ENCODE results near the gene RNASE2. TPM values are rescaled to one million over a fixed set of nuclear protein-coding genes. Genes with fewer than 3 reads are reported as not detected.

The RNASE2 gene
- total RNA-seq, 2 donors from 2014 or later = 1.1 TPM; not detected in 1

GRCh38 chr14:20970647-20970982 lies 15.3 kb downstream of the RNASE2 start:
- peak overlapping the region; percentile 21 to 47 for H3K9ac ChIP-seq (ENCODE audit: low read depth in 2 of 2, low read length in 2 of 2)
- intact Hi-C loops (cut with DNase I) = loop anchor here (2.0 to 10.0 kb wide), 2 partner anchors 112 to 276 kb away; no protein-coding TSS in a partner anchor
- no peaks in the 10 kb centered on the region for H3K27me3 ChIP-seq
- DNase-seq = no peak
- TF ChIP-seq CTCF (IDR thresholded peaks at IDR 0.05) = no peak
- H3K4me3 ChIP-seq = peak overlapping the region; percentile 50
- H3K4me1 ChIP-seq = peaks cover 3% of the 10 kb centered on the region
- no peaks in the 10 kb centered on the region for H3K36me3 ChIP-seq
- H3K9me3 ChIP-seq = no peaks in the 10 kb centered on the region
- no peak overlapping the region for H3K27ac ChIP-seq

GRCh38 chr14:20970983-20971704 lies 15.9 kb downstream of the RNASE2 start:
- H3K27me3 ChIP-seq = no peaks in the 10 kb centered on the region
- H3K36me3 ChIP-seq = no peaks in the 10 kb centered on the region
- H3K9me3 ChIP-seq = no peaks in the 10 kb centered on the region
- peaks cover 3% of the 10 kb centered on the region for H3K4me1 ChIP-seq
- intact Hi-C loops (cut with DNase I) = loop anchor here (2.0 to 10.0 kb wide), 2 partner anchors 112 to 276 kb away; no protein-coding TSS in a partner anchor
- TF ChIP-seq CTCF (IDR thresholded peaks at IDR 0.05) = peak; percentile 74
- DNase-seq = peak; percentile 82
- peak overlapping the region; percentile 34 for H3K27ac ChIP-seq
- peak overlapping the region; percentile 47 to 64 for H3K9ac ChIP-seq (ENCODE audit: low read depth in 2 of 2, low read length in 2 of 2)
- H3K4me3 ChIP-seq = peak overlapping the region; percentile 50

GRCh38 chr14:20971705-20972021 lies 16.4 kb downstream of the RNASE2 start:
- H3K9ac ChIP-seq (ENCODE audit: low read depth in 2 of 2, low read length in 2 of 2) = no peak overlapping the region
- no peak for DNase-seq

GRCh38 chr14:20973501-20973900 lies 18.2 kb downstream of the RNASE2 start:
- DNase-seq = no peak
- Histone ChIP-seq H3K36me3 (no peaks in the 10 kb centered on the region), H3K4me3 (no peak overlapping the region), H3K27me3 (no peaks in the 10 kb centered on the region), H3K4me1 (peaks cover 3% of the 10 kb centered on the region), H3K9ac (ENCODE audit: low read depth in 2 of 2, low read length in 2 of 2) (no peak overlapping the region), H3K9me3 (no peaks in the 10 kb centered on the region), H3K27ac (no peak overlapping the region)
- TF ChIP-seq CTCF (IDR thresholded peaks at IDR 0.05) = no peak
- intact Hi-C loops (cut with DNase I) = loop anchor here (10.0 kb wide), 1 partner anchor 279 kb away; no protein-coding TSS in a partner anchor

More at GRCh38 chr14:20971705-20972021, 16.4 kb downstream of the RNASE2 start:
- no peak for TF ChIP-seq CTCF (IDR thresholded peaks at IDR 0.05)
- peak overlapping the region; percentile 50 for H3K4me3 ChIP-seq
- H3K9me3 ChIP-seq = no peaks in the 10 kb centered on the region
- no peak overlapping the region for H3K27ac ChIP-seq
- no peaks in the 10 kb centered on the region for H3K27me3 ChIP-seq
- intact Hi-C loops (cut with DNase I) = loop anchor here (2.0 to 10.0 kb wide), 2 partner anchors 113 to 277 kb away; no protein-coding TSS in a partner anchor
- no peaks in the 10 kb centered on the region for H3K36me3 ChIP-seq
- peaks cover 3% of the 10 kb centered on the region for H3K4me1 ChIP-seq

- Histone ChIP-seq H3K27me3 (no peaks in the 10 kb centered on the region), H3K4me3 (no peak overlapping the region), H3K9me3 (no peaks in the 10 kb centered on the region), H3K36me3 (no peaks in the 10 kb centered on the region), H3K9ac (ENCODE audit: low read depth in 2 of 2, low read length in 2 of 2) (no peak overlapping the region), H3K4me1 (no peaks in the 10 kb centered on the region), H3K27ac (no peak overlapping the region)
- intact Hi-C loops (cut with DNase I) = loop anchor here (10.0 kb wide), 1 partner anchor 281 kb away; no protein-coding TSS in a partner anchor
- no peak for DNase-seq
- TF ChIP-seq CTCF (IDR thresholded peaks at IDR 0.05) = no peak
These were observed 21.0 kb downstream of the RNASE2 start for GRCh38 chr14:20976291-20976690.
